ENCODE data around the gene TEX22. TPM values are rescaled to one million over a fixed set of nuclear protein-coding genes. Genes with fewer than 3 reads are reported as not detected.

Gene TEX22
- total RNA-seq, 2 donors from 2014 or later, result 0.33 TPM; not detected in 1

- intact Hi-C loops (cut with DNase I), result no loop called here
- no peak for TF ChIP-seq CTCF (IDR thresholded peaks at IDR 0.05)
- no peak overlapping the region for H3K4me3 ChIP-seq
- DNase-seq (no peak), ATAC-seq (no peak)
- H3K27me3 ChIP-seq, result no peaks in the 10 kb centered on the region
- H3K36me3 ChIP-seq (replicated peaks in 1 of 2; ENCODE audit: insufficient read depth in 1 of 2, low read depth in 2 of 2), result no peaks in the 10 kb centered on the region
- H3K9me3 ChIP-seq, result no peaks in the 10 kb centered on the region
- H3K4me1 ChIP-seq, result peaks cover 8% of the 10 kb centered on the region
- WGBS, 2 donors, result 84 to 89% methylated on average over 9 to 24 of the region's 27 CpGs
- no peak overlapping the region for H3K27ac ChIP-seq
Observed at GRCh38 chr14:105355049-105355575, 43.2 kb upstream of the TEX22 start.

GRCh38 chr14:105355850-105356604 lies 42.3 kb upstream of the TEX22 start:
- 94 to 98% methylated on average over 11 to 21 of the region's 22 CpGs for WGBS, 2 donors
- H3K27me3 ChIP-seq, result no peaks in the 10 kb centered on the region
- no peak overlapping the region for H3K27ac ChIP-seq
- H3K9me3 ChIP-seq, result no peaks in the 10 kb centered on the region
- intact Hi-C loops (cut with DNase I), result no loop called here
- DNase-seq (no peak), ATAC-seq (no peak)
- H3K4me3 ChIP-seq, result no peak overlapping the region
- TF ChIP-seq CTCF (IDR thresholded peaks at IDR 0.05) (no peak), POLR2A (IDR thresholded peaks at IDR 0.05) (no peak)
- H3K4me1 ChIP-seq, result peaks cover 8% of the 10 kb centered on the region
- no peaks in the 10 kb centered on the region for H3K36me3 ChIP-seq (replicated peaks in 1 of 2; ENCODE audit: insufficient read depth in 1 of 2, low read depth in 2 of 2)

- Histone ChIP-seq H3K4me1 (peaks cover 4% of the 10 kb centered on the region), H3K27ac (no peak overlapping the region), H3K27me3 (no peaks in the 10 kb centered on the region), H3K9me3 (no peaks in the 10 kb centered on the region), H3K4me3 (no peak overlapping the region), H3K36me3 (replicated peaks in 1 of 2; ENCODE audit: insufficient read depth in 1 of 2, low read depth in 2 of 2) (no peaks in the 10 kb centered on the region)
- no peak for ATAC-seq
- TF ChIP-seq POLR2A (IDR thresholded peaks at IDR 0.05), result no peak
- no peak for DNase-seq
- intact Hi-C loops (cut with DNase I), result no loop called here
- WGBS, 2 donors, result 88 to 89% methylated on average over 9 of the region's 9 CpGs
Observed at GRCh38 chr14:105356927-105357326, 41.4 kb upstream of the TEX22 start.

GRCh38 chr14:105357626-105358025 lies 40.7 kb upstream of the TEX22 start:
- Histone ChIP-seq H3K36me3 (replicated peaks in 1 of 2; ENCODE audit: insufficient read depth in 1 of 2, low read depth in 2 of 2) (no peaks in the 10 kb centered on the region), H3K27ac (no peak overlapping the region), H3K9me3 (no peaks in the 10 kb centered on the region), H3K4me1 (no peaks in the 10 kb centered on the region), H3K4me3 (no peak overlapping the region), H3K27me3 (no peaks in the 10 kb centered on the region)
- intact Hi-C loops (cut with DNase I), result no loop called here
- 91 to 94% methylated on average over 17 of the region's 17 CpGs for WGBS, 2 donors
- ATAC-seq (no peak), DNase-seq (no peak)
- TF ChIP-seq CTCF (IDR thresholded peaks at IDR 0.05) (no peak), POLR2A (IDR thresholded peaks at IDR 0.05) (no peak)

DNA sequence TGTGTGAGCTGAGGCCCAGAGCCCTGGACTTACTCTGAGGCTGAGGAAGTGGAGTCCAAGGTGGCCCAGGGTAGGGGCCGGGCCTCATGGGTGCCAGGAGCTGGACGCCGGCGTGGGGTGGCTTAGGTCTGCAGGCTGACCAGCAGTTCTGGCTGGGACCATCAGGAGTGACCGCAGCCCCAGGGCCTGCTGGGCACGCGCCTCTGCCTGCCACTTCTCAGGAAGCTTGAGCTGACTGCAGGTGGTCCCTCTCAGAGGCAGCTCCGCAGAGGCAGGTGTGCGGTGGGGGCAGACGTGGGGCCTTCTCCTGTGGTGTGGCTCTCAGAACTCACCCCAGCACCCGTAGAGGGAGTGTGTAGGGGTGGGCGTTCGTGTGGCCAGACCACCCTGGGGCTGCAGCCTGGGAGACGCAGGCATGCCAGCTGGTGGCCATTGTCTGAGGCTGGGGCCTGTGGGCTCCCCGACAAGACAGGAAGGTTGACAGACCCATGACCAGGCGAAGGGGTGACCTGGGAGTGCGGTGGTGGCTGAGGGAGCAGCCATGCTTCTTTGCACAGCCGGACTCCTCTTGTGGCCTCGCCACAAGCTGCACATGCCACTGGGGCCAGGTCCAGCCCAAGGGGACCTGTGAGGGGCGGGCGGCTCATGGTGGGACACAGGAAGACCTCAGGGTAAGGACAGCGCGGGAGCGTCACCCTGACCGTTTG lies 40.0 kb upstream of the TEX22 start:
- Histone ChIP-seq H3K27me3 (no peaks in the 10 kb centered on the region), H3K4me1 (no peaks in the 10 kb centered on the region), H3K9me3 (no peaks in the 10 kb centered on the region), H3K36me3 (replicated peaks in 1 of 2; ENCODE audit: insufficient read depth in 1 of 2, low read depth in 2 of 2) (no peaks in the 10 kb centered on the region), H3K27ac (no peak overlapping the region), H3K4me3 (no peak overlapping the region)
- TF ChIP-seq CTCF (IDR thresholded peaks at IDR 0.05) (no peak), POLR2A (IDR thresholded peaks at IDR 0.05) (no peak)
- 92 to 95% methylated on average over 14 to 25 of the region's 25 CpGs for WGBS, 2 donors
- no peak for ATAC-seq
- intact Hi-C loops (cut with DNase I), result no loop called here
- DNase-seq, result no peak

All from body of pancreas (tissue), 4 donors.